Body of pancreas (tissue), 4 donors: Measurements from ENCODE around the gene OR1A2.

Experiments
- POLR2A ChIP-seq, 3 donors: fragments of 450-650 bp; IDR thresholded peaks; one replicate each; pipeline ENCODE4 v1.6.1; 2016; ENCODE audit warnings: antibody characterized with exemption in 3 of 3, mild to moderate bottlenecking in 2 of 3
- TF ChIP-seq, protein P1 (sequence below), 7 experiments: fragments of 450-650 bp in 4 of 7; fragments of 200-600 bp in 3 of 7; sonication (generic) in 3 of 7; IDR thresholded peaks; one replicate each; pipeline ENCODE4 v1.5.1; 2016 to 2019; ENCODE audit warnings: antibody characterized with exemption in 7 of 7

DNA sequence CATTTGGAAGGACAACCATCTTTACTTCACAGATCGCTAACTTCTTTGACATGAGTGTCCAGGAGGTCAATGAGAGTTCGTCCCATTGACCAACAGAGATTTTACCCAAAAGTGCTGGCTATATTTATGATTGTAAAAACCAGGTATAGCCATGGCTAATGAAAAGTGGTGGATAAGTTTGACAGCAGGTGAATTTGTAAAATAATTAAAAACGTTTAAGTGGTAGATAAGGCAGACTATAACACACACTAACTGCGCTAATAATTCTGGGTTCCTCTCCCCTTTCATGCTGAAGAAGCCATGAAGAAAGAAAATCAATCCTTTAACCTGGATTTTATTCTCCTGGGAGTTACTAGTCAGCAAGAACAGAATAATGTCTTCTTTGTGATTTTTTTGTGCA, at the start of gene OR1A2:
- TF ChIP-seq, protein P1, sequence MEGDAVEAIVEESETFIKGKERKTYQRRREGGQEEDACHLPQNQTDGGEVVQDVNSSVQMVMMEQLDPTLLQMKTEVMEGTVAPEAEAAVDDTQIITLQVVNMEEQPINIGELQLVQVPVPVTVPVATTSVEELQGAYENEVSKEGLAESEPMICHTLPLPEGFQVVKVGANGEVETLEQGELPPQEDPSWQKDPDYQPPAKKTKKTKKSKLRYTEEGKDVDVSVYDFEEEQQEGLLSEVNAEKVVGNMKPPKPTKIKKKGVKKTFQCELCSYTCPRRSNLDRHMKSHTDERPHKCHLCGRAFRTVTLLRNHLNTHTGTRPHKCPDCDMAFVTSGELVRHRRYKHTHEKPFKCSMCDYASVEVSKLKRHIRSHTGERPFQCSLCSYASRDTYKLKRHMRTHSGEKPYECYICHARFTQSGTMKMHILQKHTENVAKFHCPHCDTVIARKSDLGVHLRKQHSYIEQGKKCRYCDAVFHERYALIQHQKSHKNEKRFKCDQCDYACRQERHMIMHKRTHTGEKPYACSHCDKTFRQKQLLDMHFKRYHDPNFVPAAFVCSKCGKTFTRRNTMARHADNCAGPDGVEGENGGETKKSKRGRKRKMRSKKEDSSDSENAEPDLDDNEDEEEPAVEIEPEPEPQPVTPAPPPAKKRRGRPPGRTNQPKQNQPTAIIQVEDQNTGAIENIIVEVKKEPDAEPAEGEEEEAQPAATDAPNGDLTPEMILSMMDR (IDR thresholded peaks at IDR 0.05), result no peak
- TF ChIP-seq POLR2A (IDR thresholded peaks at IDR 0.05), result no peak
